Endothelial cell of umbilical vein (primary cell): ENCODE data around the gene TECTA.

Experiments
- CTCF ChIP-seq, 2 donors: IDR thresholded peaks; 1 replicate in 1 of 2; 2 replicates in 1 of 2; pipeline ENCODE4 v1.5.1; 2011; ENCODE audit warnings: low read length in 2 of 2, mild to moderate bottlenecking in 2 of 2, moderate library complexity in 2 of 2, control low read depth in 1 of 2, inconsistent platforms in 1 of 2, low read depth in 1 of 2; ENCODE audit not compliant: insufficient read depth in 1 of 2; ENCODE audit errors: extremely low read depth in 1 of 2
- EZH2 ChIP-seq: IDR thresholded peaks from 2 replicates; pipeline ENCODE4 v1.6.1; 2012; ENCODE audit warnings: borderline replicate concordance, low read depth, mild to moderate bottlenecking, moderate library complexity, low read length, inconsistent platforms; ENCODE audit not compliant: severe bottlenecking
- GATA2 ChIP-seq: IDR thresholded peaks from 2 replicates; pipeline ENCODE4 v1.7.0; 2011; ENCODE audit warnings: low read depth, mild to moderate bottlenecking, moderate library complexity, mixed read lengths, low read length; ENCODE audit not compliant: insufficient read length, insufficient read depth
- JUN ChIP-seq: IDR thresholded peaks from 2 replicates; pipeline ENCODE4 v1.6.1; 2011; ENCODE audit warnings: borderline replicate concordance, low read depth; ENCODE audit not compliant: insufficient read length, insufficient read depth
- POLR2A ChIP-seq: IDR thresholded peaks from 2 replicates; pipeline ENCODE4 v1.6.1; 2012; ENCODE audit warnings: low read depth, mild to moderate bottlenecking, control low read depth, low read length
- POLR2AphosphoS5 ChIP-seq: IDR thresholded peaks from 2 replicates; pipeline ENCODE4 v1.6.1; 2012; ENCODE audit warnings: low read depth, mild to moderate bottlenecking, control low read depth, low read length, moderate library complexity; ENCODE audit not compliant: insufficient read depth

- no peak for TF ChIP-seq POLR2A
- TF ChIP-seq CTCF (IDR thresholded peaks at IDR 0.05; ENCODE audit: extremely low read depth in 1 of 2, insufficient read depth in 1 of 2, low read depth in 1 of 2, low read length in 2 of 2), result no peak
- no peak for TF ChIP-seq POLR2AphosphoS5
- no peak for TF ChIP-seq GATA2
- TF ChIP-seq JUN, result no peak
- TF ChIP-seq EZH2, result no peak
These were observed 3.3 kb downstream of the TECTA start for GRCh38 chr11:121104312-121104762.
